ENCODE data around the gene PYGB.
"Not testable (repeated sequence)": the region's sequence is repeated elsewhere in the genome, so short reads cannot be mapped to it uniquely, and the experiment has no call there.

PYGB gene

GRCh38 chr20:25314497-25315417 lies 66.9 kb downstream of the PYGB start:
- no peak for DNase-seq

- no peak for DNase-seq
These were observed 67.7 kb downstream of the PYGB start for GRCh38 chr20:25315418-25316210.

- DNase-seq = no peak
These were observed 68.8 kb downstream of the PYGB start for GRCh38 chr20:25316506-25317190.

- no peak for DNase-seq
These were observed 69.6 kb downstream of the PYGB start for GRCh38 chr20:25317351-25318075.

- DNase-seq = no peak
These were observed 70.8 kb downstream of the PYGB start for GRCh38 chr20:25318471-25319240.

- no peak for DNase-seq
These were observed 71.6 kb downstream of the PYGB start for GRCh38 chr20:25319241-25320034.

- no peak for DNase-seq
These were observed 72.3 kb downstream of the PYGB start for GRCh38 chr20:25320035-25320800.

GRCh38 chr20:25321262-25321831 lies 73.5 kb downstream of the PYGB start:
- DNase-seq = no peak

- no peak for DNase-seq
These were observed 74.1 kb downstream of the PYGB start for GRCh38 chr20:25321991-25322390.

- DNase-seq = no peak
These were observed 75.8 kb downstream of the PYGB start for GRCh38 chr20:25323496-25324246.

GRCh38 chr20:25324412-25324811 lies 76.5 kb downstream of the PYGB start:
- no peak for DNase-seq

- no peak for DNase-seq
These were observed 77.2 kb downstream of the PYGB start for GRCh38 chr20:25325073-25325472.

- DNase-seq = no peak
These were observed 78.1 kb downstream of the PYGB start for GRCh38 chr20:25325997-25326396.

GRCh38 chr20:25327521-25328235 lies 79.8 kb downstream of the PYGB start:
- no peak for DNase-seq

GRCh38 chr20:25328954-25329498 lies 81.1 kb downstream of the PYGB start:
- DNase-seq = no peak

- not testable (repeated sequence) for DNase-seq
These were observed 87.1 kb downstream of the PYGB start for GRCh38 chr20:25334972-25335371.

GRCh38 chr20:25336561-25337422 lies 88.9 kb downstream of the PYGB start:
- DNase-seq = peak; percentile 21

Data from SHP77 treated with DMSO at 0.1 percent for 48 hours (cell line).